Activated CD8-positive, alpha-beta T cell treated with anti-CD3 and anti-CD28 coated beads for 36 hours (primary cell): ENCODE data around the gene PLA2G4F. TPM values are rescaled to one million over a fixed set of nuclear protein-coding genes. Genes with fewer than 3 reads are reported as not detected.

Experiments used
- ATAC-seq: fragments of 200-7000 bp; cut with Tn5 transposase; one replicate; pipeline ENCODE4 v1.10.0; 2021; ENCODE audit warnings: mild to moderate bottlenecking, moderate library complexity
- CTCF ChIA-PET: fragments of 350-600 bp; sonication (Branson Sonifier 250); formaldehyde crosslinking; loops from one replicate; lab custom pipeline; 2021; ENCODE audit warnings: antibody characterized with exemption; lab: Charles Lee
- POLR2A ChIA-PET: fragments of 350-600 bp; sonication (Branson Sonifier 250); formaldehyde crosslinking; loops from one replicate; lab custom pipeline; 2021; ENCODE audit warnings: antibody characterized with exemption; lab: Charles Lee
- DNase-seq: peaks from one replicate; pipeline ENCODE4 v3.0.0-alpha.2; 2020
- H3K27ac Mint-ChIP-seq: one replicate; pipeline ENCODE4 v1.8.0; 2021; ENCODE audit warnings: mild to moderate bottlenecking, mixed read lengths
- H3K27me3 Mint-ChIP-seq: one replicate; pipeline ENCODE4 v1.8.0; 2021; ENCODE audit warnings: mixed read lengths
- H3K36me3 Mint-ChIP-seq: one replicate; pipeline ENCODE4 v1.8.0; 2021; ENCODE audit warnings: low read depth, mixed read lengths
- H3K4me1 Mint-ChIP-seq: one replicate; pipeline ENCODE4 v1.8.0; 2021; ENCODE audit warnings: low read depth, mixed read lengths
- H3K4me3 Mint-ChIP-seq: one replicate; pipeline ENCODE4 v1.8.0; 2021; ENCODE audit warnings: mild to moderate bottlenecking, moderate library complexity, mixed read lengths
- H3K9me3 Mint-ChIP-seq: one replicate; pipeline ENCODE4 v1.8.0; 2021; ENCODE audit warnings: mixed read lengths
- CTCF ChIP-seq: fragments of 200-600 bp; IDR thresholded peaks from one replicate; pipeline ENCODE4 v1.8.0; 2022; ENCODE audit warnings: antibody characterized with exemption, mild to moderate bottlenecking
- intact Hi-C: fragments of 100-400 bp; cut with micrococcal nuclease; formaldehyde crosslinking; loops from one replicate; pipeline ENCODE4 v1.10.0; 2022
- total RNA-seq, 2 experiments: library from RNA; stranded (reverse); gene quantifications; one replicate each; pipeline ENCODE4 v1.2.3, GENCODE V29; 2021

Gene PLA2G4F
- total RNA-seq, 2 experiments from 2014 or later = not detected

GRCh38 chr15:42166225-42166940 is 9.9 kb upstream of the PLA2G4F start:
- no peak for DNase-seq
- no peak overlapping the region for H3K4me3 Mint-ChIP-seq
- ATAC-seq = no peak
- H3K27me3 Mint-ChIP-seq = no peaks in the 10 kb centered on the region
- ChIA-PET POLR2A (no interaction called here), CTCF (no interaction called here)
- no peak overlapping the region for H3K27ac Mint-ChIP-seq
- no peak for TF ChIP-seq CTCF
- H3K9me3 Mint-ChIP-seq = no peaks in the 10 kb centered on the region
- peaks cover 5% of the 10 kb centered on the region for H3K4me1 Mint-ChIP-seq
- intact Hi-C loops = no loop called here
- H3K36me3 Mint-ChIP-seq = peaks cover 45% of the 10 kb centered on the region

- DNase-seq = no peak
- Mint-ChIP-seq H3K27me3 (no peaks in the 10 kb centered on the region), H3K4me3 (no peak overlapping the region), H3K27ac (no peak overlapping the region), H3K36me3 (peaks cover 41% of the 10 kb centered on the region), H3K9me3 (no peaks in the 10 kb centered on the region), H3K4me1 (no peaks in the 10 kb centered on the region)
- CTCF ChIA-PET = interaction anchor here (0.7 kb wide), 1 partner anchor 27 kb away, joined by 3 read pairs; no protein-coding TSS in a partner anchor
- no peak for ATAC-seq
- intact Hi-C loops = no loop called here
- POLR2A ChIA-PET = no interaction called here
- no peak for TF ChIP-seq CTCF
These were observed 8.7 kb upstream of the PLA2G4F start for GRCh38 chr15:42165106-42165505.

GRCh38 chr15:42163947-42164550 is 7.6 kb upstream of the PLA2G4F start:
- no peak for TF ChIP-seq CTCF
- Mint-ChIP-seq H3K27ac (peak overlapping the region; percentile 11), H3K4me3 (no peak overlapping the region), H3K36me3 (peaks cover 43% of the 10 kb centered on the region), H3K27me3 (no peaks in the 10 kb centered on the region), H3K4me1 (no peaks in the 10 kb centered on the region), H3K9me3 (no peaks in the 10 kb centered on the region)
- intact Hi-C loops = no loop called here
- no peak for DNase-seq
- POLR2A ChIA-PET = interaction anchor here (0.5 to 0.8 kb wide), 2 partner anchors 144 to 636 kb away, joined by 3 read pairs; no protein-coding TSS in a partner anchor
- CTCF ChIA-PET = interaction anchor here (1.0 kb wide), 1 partner anchor 99 kb away, joined by 4 read pairs; no protein-coding TSS in a partner anchor
- no peak for ATAC-seq

GRCh38 chr15:42163291-42163690 is 6.9 kb upstream of the PLA2G4F start:
- H3K27me3 Mint-ChIP-seq = no peaks in the 10 kb centered on the region
- H3K4me3 Mint-ChIP-seq = no peak overlapping the region
- no peak overlapping the region for H3K27ac Mint-ChIP-seq
- H3K9me3 Mint-ChIP-seq = no peaks in the 10 kb centered on the region
- peaks cover 2% of the 10 kb centered on the region for H3K4me1 Mint-ChIP-seq
- intact Hi-C loops = no loop called here
- no peak for DNase-seq
- POLR2A ChIA-PET = interaction anchor here (0.5 to 0.8 kb wide), 2 partner anchors 143 to 637 kb away, joined by 3 read pairs; no protein-coding TSS in a partner anchor
- ATAC-seq = no peak
- CTCF ChIA-PET = no interaction called here
- TF ChIP-seq CTCF = no peak
- peaks cover 45% of the 10 kb centered on the region for H3K36me3 Mint-ChIP-seq

- CTCF ChIA-PET = interaction anchor here (1.3 kb wide), 1 partner anchor 23 kb away, joined by 3 read pairs; no protein-coding TSS in a partner anchor
- POLR2A ChIA-PET = no interaction called here
- Mint-ChIP-seq H3K27ac (no peak overlapping the region), H3K27me3 (no peaks in the 10 kb centered on the region), H3K4me1 (peaks cover 2% of the 10 kb centered on the region), H3K36me3 (peaks cover 26% of the 10 kb centered on the region), H3K9me3 (no peaks in the 10 kb centered on the region), H3K4me3 (no peak overlapping the region)
- no peak for ATAC-seq
- no peak for TF ChIP-seq CTCF
- intact Hi-C loops = no loop called here
- DNase-seq = no peak
These were observed 3.7 kb upstream of the PLA2G4F start for GRCh38 chr15:42160136-42160535.
